Raji (cell line): Measurements from ENCODE around the gene SZRD1.

Experiments used
- POLR2A ChIP-seq: IDR thresholded peaks from 2 replicates; pipeline ENCODE4 v1.6.1; 2011; ENCODE audit warnings: low read depth, low read length, control low read depth; ENCODE audit not compliant: insufficient read depth

Gene SZRD1

GRCh38 chr1:16352842-16353535, 14.1 kb upstream of the SZRD1 start:
- no peak for TF ChIP-seq POLR2A

DNA sequence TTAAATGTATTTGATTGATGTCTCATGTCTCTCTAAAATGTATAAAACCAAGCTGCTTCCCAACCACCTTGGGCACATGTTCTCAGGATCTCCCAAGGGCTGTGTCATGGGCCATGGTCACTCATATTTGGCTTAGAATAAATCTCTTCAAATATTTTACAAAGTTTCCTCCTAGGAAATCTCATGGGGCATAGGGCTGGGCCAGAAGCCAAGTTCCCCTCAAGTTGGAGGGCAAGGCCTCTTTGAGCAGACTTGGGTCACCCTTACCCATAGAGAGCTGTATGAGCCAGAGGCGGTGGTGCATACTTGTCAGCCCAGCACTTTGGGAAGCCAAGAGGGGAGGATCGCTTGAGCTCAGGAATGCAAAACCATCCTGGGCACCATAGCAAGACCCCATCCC, 12.4 kb upstream of the SZRD1 start:
- no peak for TF ChIP-seq POLR2A

DNA sequence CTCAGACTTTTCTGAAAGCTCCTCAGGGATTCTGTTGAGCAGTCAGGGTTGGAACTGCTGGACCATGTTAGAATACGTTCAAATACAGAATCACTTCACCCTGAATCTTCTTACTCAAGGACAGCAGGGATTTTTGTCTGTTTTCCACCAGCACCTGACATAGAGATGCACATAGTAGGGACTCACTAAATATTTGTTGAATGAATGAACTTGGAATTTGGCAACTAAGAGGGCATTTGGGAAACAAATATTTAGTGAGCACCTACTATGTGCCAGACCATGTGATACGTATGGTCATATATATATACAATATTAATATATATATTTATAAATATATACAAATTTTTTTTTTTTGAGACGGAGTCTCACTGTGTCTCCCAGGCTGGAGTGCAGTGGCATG, 10.2 kb upstream of the SZRD1 start:
- no peak for TF ChIP-seq POLR2A

DNA sequence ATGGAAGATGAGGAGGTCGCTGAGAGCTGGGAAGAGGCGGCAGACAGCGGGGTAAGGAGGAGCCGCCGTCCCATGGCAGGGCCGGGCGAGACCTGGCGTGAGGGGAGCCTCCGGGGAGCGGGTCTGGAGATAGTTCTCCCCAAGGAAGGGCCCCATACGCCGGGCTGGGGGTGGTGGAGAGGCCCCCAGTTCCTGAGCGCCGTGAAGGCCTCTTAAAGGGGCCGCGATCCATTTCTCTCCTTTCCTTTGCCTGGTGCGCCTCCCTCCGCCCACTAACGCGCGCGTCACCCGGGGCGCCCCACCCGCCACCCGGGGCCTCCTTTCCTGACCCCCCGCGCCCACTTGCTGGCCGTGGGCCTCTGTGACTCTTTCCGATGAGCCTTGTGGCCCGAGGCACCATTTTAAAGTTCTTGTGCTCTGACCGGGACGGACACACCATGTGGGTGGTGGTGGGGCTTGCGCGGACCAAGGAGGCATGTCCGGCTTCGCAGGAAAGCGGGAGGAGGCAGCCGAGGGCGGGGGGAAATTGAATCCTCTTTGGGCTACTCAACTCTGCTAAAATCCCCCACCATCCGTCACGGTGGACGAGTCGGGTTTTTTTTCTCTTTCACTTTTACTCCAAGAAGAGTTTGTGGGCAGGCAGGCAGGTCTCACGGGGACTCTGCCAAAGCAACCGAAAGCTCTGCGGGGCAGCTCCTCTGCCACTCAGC, 371 bp downstream of the SZRD1 start:
- TF ChIP-seq POLR2A, result peak; percentile 87

GRCh38 chr1:16367968-16368890, 1.2 kb downstream of the SZRD1 start:
- TF ChIP-seq POLR2A, result no peak

GRCh38 chr1:16369821-16370220, 2.8 kb downstream of the SZRD1 start:
- no peak for TF ChIP-seq POLR2A

DNA sequence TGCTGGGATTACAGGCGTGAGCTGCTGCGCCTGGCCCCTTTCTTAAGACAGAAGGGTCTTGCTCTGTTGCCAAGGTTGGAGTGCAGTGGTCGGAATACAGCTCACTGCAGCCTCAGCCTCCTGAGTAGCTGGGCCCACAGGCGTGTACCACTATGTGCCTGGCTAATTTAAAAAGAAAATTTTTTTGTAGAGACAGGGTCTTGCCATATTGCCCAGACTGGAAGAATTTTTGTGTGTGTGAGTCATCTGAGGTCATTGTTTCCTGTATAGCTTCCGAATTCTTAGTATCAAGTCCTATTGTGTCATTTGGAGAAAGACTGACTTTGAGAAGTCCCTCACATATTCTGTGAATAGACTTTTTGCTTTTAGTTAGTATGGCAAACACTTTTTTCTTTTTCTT, 4.7 kb downstream of the SZRD1 start:
- no peak for TF ChIP-seq POLR2A

DNA sequence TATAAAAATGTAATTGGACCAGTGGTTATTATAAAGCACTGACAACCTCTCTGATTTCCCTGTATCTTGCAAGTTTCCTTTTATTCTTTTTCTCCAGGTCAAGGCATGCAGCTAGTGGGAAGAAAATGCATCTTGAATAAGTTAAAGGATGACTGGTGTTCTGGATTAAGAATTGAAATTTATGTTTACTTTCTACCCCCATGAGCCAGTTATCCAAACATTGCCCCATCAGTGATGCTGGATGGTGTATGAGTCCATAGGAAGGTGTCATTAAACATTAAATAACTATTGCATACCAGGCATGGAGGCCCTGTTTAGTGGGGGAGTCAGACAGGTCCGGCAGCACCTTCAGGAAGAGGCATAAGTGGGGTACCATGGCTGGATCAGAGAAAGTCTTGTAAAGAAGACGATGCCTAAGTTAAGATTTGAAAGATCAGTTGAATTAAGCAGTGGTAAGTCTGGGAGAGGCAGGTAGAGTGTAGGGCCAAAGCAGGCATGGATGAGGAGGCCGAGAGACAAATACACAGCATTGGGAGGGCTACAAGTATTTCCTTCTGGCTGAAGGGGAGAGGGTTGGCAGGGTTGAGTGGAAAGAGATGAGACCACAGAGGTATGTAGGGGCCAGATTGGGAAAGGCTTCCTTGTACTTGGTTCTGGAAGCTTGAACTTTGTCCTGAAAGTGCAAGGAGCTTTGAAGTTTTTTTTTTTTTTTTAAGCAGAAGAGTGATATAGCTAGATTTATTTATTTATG, 5.7 kb downstream of the SZRD1 start:
- no peak for TF ChIP-seq POLR2A

- no peak for TF ChIP-seq POLR2A
These were observed 7.2 kb downstream of the SZRD1 start for GRCh38 chr1:16374266-16374665.

GRCh38 chr1:16375521-16376340, 8.7 kb downstream of the SZRD1 start:
- TF ChIP-seq POLR2A, result no peak

DNA sequence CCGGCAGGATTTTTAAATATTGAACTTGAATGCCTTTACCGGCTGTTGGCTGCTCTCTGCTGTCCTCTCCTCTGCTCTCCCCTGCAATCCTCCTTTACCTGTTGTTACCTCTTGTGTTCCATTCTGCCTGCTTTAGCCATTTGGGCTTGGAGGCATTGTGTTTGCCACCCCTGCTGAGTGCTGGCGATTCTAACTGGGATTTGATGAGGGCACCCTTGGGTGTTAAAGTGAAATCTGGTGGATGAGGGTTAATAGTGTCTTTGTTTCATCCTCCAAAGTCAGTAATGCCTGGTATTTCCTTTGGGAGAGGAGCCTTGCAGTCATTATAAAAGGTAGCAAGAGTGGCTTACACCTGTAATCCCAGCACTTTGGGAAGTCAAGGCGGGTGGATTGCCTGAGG, 9.9 kb downstream of the SZRD1 start:
- TF ChIP-seq POLR2A, result no peak

DNA sequence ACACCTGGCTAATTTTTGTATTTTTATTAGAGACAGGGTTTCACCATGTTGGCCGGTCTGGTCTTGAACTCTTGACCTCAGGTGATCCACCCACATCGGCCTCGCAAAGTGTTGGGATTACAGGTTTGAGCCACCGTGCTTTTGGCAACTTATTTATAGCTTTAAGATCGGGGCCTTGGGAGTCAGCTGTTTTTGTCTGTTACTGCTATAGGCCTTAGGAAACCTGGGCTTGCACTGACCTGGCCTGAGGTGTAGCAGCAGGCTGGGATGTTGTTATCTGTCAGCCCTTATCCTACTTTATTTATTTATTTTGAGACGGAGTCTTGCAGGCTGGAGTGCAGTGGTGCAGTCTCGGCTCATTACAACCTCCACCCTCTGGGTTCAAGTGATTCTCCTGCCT, 11.4 kb downstream of the SZRD1 start:
- no peak for TF ChIP-seq POLR2A

- TF ChIP-seq POLR2A, result no peak
These were observed 13.8 kb downstream of the SZRD1 start for GRCh38 chr1:16380868-16381267.

DNA sequence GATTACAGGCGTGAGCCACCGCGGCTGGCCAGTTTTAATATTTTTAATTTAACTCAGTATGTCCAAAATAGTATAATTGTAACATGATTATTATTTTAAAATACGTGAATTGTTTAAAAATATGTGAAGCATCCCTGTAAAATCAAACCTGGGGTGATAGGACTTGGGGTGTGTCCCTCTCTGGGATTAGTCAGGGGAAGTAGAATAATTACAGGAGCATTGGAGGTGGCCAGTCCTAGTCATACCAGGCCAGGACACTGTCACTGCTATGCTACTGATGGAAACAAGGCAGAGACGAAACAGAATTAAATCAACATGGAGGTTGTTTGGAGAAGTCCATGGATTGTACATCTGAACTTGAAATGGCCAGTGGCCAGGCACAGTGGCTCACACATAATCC, 16.8 kb downstream of the SZRD1 start:
- no peak for TF ChIP-seq POLR2A
